Inferior parietal cortex (tissue), 1 donor: Measurements from ENCODE around the gene CDH8.

Experiments
- DNase-seq: peaks from one replicate; pipeline ENCODE4 v3.0.0-alpha.2; 2016; ENCODE audit errors: extremely low spot score

Gene CDH8

DNA sequence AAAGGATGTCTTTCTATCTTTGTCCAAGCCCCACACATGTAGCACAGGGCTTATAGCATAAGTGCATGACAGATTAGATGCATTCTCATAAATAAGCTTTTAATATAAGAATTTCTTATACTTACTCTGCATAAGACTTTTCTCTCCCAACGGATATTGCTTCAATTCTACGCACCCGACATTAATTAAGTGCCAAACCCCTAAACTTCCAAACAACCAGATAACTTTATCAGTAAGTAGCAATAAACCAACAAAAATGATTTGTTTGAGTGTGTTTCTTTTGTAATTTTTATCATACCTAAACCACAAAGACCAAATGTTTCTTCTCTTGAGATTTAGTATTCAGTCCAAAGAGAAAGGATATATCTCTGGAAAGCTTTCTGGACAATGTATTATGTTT lies 391.5 kb downstream of the CDH8 start:
- no peak for DNase-seq

DNA sequence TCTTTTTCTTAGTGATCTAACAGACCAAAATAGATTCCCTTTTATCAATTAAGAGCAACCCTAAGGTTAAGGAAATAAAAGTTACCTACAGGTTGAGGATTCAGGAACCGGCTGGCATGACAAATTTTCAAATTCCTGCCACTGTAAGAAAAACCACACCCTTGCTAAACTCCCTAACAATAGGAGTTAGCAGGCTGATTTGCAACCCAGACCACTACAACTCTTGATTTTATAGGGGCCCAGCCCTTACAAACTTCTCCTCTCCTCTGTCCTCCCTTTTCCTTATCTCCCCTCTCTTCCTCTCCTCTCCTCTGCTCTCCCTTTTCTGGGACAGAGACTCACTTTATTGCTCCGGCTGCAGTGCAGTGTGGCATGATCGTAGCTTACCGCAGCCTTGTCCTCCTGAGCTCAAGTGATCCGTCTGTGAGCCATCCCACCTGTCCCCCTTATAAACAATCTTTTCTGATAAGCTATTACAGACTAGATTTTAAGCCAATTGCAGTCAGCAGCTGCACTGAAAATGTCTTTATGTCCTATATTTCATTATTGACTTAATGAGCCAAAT lies 418.9 kb downstream of the CDH8 start:
- no peak for DNase-seq

DNA sequence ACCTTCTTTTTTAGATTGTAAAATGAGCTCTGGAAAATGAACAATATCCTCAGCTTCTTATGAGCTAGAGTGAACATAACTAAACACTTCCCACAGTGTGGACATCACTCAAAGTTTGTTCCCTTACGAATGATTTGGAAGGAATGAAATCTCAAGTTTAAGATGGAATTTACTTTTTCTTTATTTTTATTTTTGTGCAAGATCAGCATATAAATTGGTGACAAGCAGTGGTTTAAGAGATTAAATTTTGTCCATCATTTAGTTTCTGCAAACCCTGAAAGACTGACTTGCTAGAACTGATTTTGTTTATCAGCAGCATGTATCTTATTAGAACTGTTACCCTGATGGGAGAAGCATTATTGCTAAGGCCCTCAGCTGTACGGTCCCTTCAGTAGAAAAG lies 420.1 kb downstream of the CDH8 start:
- no peak for DNase-seq

DNA sequence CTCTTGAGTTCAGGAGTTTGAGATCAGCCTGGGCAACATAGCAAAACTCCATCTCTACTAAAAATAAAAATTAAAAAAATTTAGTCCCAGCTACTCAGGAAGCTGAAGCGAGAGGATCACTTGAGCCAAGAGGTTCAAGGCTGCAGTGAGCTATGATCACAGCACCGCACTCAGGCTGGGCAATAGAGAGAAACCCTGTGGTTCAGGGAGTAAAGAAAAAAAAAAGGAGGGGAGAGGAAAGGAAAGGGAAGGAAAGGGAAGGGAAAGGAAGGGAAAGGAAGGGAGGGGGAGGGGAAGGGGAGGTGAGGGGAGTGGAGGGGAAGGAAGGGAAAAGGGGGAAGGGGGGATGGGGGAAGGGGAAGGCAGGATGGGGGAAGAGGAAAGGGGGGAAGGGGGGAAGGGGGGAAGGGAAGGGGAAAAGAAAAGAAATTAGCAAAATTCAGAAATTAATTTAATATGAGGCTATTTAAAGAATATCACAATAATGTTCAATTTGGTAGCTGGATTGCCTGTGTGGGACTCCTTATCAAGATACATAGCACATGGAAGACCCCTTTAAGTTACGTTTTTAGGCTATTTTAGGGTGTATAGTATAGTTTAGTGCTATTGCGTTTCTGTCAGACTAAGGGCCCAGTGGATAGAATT lies 424.3 kb downstream of the CDH8 start:
- DNase-seq: no peak

- no peak for DNase-seq
Measured at GRCh38 chr16:61606581-61606980, 429.7 kb downstream of the CDH8 start.
